ENCODE results near the gene CIROP. TPM values are rescaled to one million over a fixed set of nuclear protein-coding genes. Genes with fewer than 3 reads are reported as not detected.

Gene CIROP
- total RNA-seq, 1 experiment from 2014 or later, result not detected

DNA sequence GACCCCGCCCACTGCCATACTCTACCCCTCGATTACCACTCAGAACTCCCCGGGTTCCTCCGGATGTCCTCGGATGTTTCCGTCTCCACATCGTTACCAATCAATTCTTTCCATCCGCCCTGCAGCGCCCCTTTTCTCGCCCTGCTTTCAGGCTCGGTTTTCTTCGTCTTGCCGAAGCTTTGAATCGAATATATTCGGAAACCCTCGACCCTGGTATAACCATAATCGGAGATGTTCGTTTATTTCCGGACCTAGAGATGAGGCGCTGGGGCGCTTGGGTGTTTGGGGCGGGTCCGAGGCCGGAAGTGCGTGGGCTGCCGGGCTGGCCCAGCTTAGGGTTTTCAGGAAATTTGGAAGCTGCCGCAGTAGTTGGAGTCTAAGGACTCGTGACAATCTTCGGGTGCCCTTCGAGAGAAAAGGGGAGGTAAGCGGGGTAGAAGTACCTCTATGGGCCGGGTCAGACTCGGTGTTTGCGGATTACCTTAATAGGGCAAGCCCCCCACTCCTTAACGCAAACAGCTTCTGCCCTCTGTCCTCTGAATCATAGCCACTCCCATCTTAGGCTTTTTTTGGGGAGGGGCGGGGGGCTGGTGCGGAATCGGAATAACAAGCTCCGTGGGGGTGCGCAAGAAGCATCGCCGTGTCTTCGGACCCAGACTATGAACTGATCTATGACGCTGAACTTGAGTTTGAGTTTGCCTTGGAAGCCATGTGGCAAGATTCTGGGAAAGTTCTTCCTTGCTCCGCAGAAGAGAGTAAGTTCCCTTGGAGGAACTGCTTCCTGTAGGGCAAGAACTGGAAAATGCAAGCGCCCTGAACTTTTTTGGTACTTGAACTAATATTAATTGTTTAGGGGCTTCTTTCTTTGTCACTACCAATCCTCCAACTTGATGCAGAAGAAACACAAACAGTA is 9.3 kb downstream of the CIROP start, which contains the start of gene C14orf119:
C14orf119 (plus strand) TSS at position 310 of the 913 bp plus-strand sequence. CDS start 2,154 bp downstream, outside the sequence.
- Mint-ChIP-seq H3K9me3 (ENCODE audit: unreplicated experiment) (no peaks in the 10 kb centered on the region), H3K27me3 (ENCODE audit: insufficient read depth, unreplicated experiment) (no peaks in the 10 kb centered on the region), H3K36me3 (ENCODE audit: insufficient read depth, unreplicated experiment) (peaks cover 47% of the 10 kb centered on the region), H3K4me3 (ENCODE audit: unreplicated experiment) (no peak within 1 kb of the TSS), H3K27ac (ENCODE audit: unreplicated experiment) (no peak within 1 kb of the TSS), H3K4me1 (ENCODE audit: low read depth, unreplicated experiment) (peaks cover 10% of the 10 kb centered on the region)
- H3K4me3 ChIP-seq (ENCODE audit: low read depth, low read length), result peak within 1 kb of the TSS; percentile 79
- no peaks in the 10 kb centered on the region for H3K27me3 ChIP-seq (replicated peaks; ENCODE audit: control insufficient read depth, insufficient read depth, low read length)
- TF ChIP-seq, protein P1, sequence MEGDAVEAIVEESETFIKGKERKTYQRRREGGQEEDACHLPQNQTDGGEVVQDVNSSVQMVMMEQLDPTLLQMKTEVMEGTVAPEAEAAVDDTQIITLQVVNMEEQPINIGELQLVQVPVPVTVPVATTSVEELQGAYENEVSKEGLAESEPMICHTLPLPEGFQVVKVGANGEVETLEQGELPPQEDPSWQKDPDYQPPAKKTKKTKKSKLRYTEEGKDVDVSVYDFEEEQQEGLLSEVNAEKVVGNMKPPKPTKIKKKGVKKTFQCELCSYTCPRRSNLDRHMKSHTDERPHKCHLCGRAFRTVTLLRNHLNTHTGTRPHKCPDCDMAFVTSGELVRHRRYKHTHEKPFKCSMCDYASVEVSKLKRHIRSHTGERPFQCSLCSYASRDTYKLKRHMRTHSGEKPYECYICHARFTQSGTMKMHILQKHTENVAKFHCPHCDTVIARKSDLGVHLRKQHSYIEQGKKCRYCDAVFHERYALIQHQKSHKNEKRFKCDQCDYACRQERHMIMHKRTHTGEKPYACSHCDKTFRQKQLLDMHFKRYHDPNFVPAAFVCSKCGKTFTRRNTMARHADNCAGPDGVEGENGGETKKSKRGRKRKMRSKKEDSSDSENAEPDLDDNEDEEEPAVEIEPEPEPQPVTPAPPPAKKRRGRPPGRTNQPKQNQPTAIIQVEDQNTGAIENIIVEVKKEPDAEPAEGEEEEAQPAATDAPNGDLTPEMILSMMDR (IDR thresholded peaks at IDR 0.05; ENCODE audit: insufficient read depth in 1 of 2, low read depth in 1 of 2, low read length in 1 of 2, severe bottlenecking in 1 of 2, unreplicated experiment in 1 of 2), result no peak
- intact Hi-C loops (cut with micrococcal nuclease; ENCODE audit: unreplicated experiment), result loop anchor here (1.0 to 2.0 kb wide), 2 partner anchors 17 to 25 kb away; no protein-coding TSS in a partner anchor
- ChIA-PET POLR2A (interaction anchor here (0.6 to 2.2 kb wide), 29 partner anchors 9 to 832 kb away, joined by 3 to 23 read pairs (median 4); partner anchors contain the start of genes AJUBA, BCL2L2, CIROP and PABPN1), CTCF (interaction anchor here (0.5 to 3.3 kb wide), 20 partner anchors 8 to 754 kb away, joined by 3 to 110 read pairs (median 4); partner anchors contain the start of genes CDH24 and PABPN1)
- TSS peak; percentile 77 for BruUV-seq (replicated peaks)
- H3K4me1 ChIP-seq, result peaks cover 3% of the 10 kb centered on the region; the same call in 1 of the 2 replicates
- no peaks in the 10 kb centered on the region for H3K9me3 ChIP-seq
- no peaks in the 10 kb centered on the region for H3K36me3 ChIP-seq (ENCODE audit: control insufficient read depth, insufficient read depth, low read length)
- peak; percentile 98 to 99 for DNase-seq

GRCh38 chr14:23094666-23095195 is 10.1 kb downstream of the CIROP start, which contains the start of gene ACIN1:
Gene ACIN1 (minus strand): TSS chr14:23095136. CDS start chr14:23095112, 24 bp downstream.
- peaks cover 1% of the 10 kb centered on the region for H3K36me3 ChIP-seq (ENCODE audit: control insufficient read depth, insufficient read depth, low read length)
- ChIA-PET CTCF (interaction anchor here (0.6 to 3.3 kb wide), 16 partner anchors 14 to 734 kb away, joined by 3 to 110 read pairs (median 8); partner anchors contain the start of genes CDH24 and PABPN1), POLR2A (interaction anchor here (0.6 to 2.2 kb wide), 26 partner anchors 10 to 227 kb away, joined by 3 to 23 read pairs (median 4); partner anchors contain the start of genes AJUBA, BCL2L2, CIROP and PABPN1)
- Mint-ChIP-seq H3K27me3 (ENCODE audit: insufficient read depth, unreplicated experiment) (no peaks in the 10 kb centered on the region), H3K9me3 (ENCODE audit: unreplicated experiment) (no peaks in the 10 kb centered on the region), H3K4me1 (ENCODE audit: low read depth, unreplicated experiment) (peaks cover 10% of the 10 kb centered on the region), H3K36me3 (ENCODE audit: insufficient read depth, unreplicated experiment) (peaks cover 48% of the 10 kb centered on the region), H3K27ac (ENCODE audit: unreplicated experiment) (no peak within 1 kb of the TSS), H3K4me3 (ENCODE audit: unreplicated experiment) (no peak within 1 kb of the TSS)
- no peaks in the 10 kb centered on the region for H3K9me3 ChIP-seq
- no TSS peak for BruUV-seq (replicated peaks)
- H3K4me3 ChIP-seq (ENCODE audit: low read depth, low read length), result peak within 1 kb of the TSS; percentile 79
- intact Hi-C loops (cut with micrococcal nuclease; ENCODE audit: unreplicated experiment), result loop anchor here (1.0 to 2.0 kb wide), 2 partner anchors 16 to 24 kb away; no protein-coding TSS in a partner anchor
- DNase-seq, result peak; percentile 78 to 85
- TF ChIP-seq, protein P1 (IDR thresholded peaks at IDR 0.05; ENCODE audit: insufficient read depth in 1 of 2, low read depth in 1 of 2, low read length in 1 of 2, severe bottlenecking in 1 of 2, unreplicated experiment in 1 of 2), result no peak
- H3K27me3 ChIP-seq (replicated peaks; ENCODE audit: control insufficient read depth, insufficient read depth, low read length), result no peaks in the 10 kb centered on the region
- H3K4me1 ChIP-seq, result peaks cover 3% of the 10 kb centered on the region; the same call in 1 of the 2 replicates
